ENCODE results near the gene ZNF467. TPM values are rescaled to one million over a fixed set of nuclear protein-coding genes. Genes with fewer than 3 reads are reported as not detected.

Gene ZNF467
- total RNA-seq, 2 donors from 2014 or later, result 6.0 to 7.9 TPM

DNA sequence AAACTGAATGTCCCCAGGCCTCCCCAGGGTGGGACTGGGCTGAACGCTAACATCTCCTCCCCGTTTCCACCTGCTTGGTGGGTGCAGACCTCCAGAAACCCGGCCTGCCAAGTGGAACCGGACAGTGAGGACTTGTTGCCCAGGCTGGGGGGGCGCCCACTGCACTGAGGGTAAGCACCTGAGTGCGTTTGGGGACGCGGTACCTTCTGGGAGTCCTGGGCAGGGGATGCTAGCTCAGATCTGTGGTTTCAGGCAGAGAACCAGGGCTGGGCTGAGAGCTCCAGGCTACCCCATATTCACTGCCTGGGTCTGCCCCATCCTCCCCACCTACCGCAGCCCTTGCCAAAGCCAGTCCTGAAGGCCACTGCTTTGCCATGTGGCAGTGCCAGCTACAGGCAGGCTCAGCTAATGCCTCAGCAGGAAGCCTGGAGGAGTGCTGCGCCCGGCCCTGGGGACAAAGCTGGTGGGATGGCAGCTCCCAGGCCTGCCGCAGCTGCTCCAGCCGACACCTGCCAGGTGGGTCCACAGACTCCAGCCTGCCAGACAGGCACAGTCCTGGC, 3.5 kb upstream of the ZNF467 start:
- no peak for DNase-seq (ENCODE audit: low spot score)
- no peak overlapping the region for H3K4me3 ChIP-seq
- no peaks in the 10 kb centered on the region for H3K9me3 ChIP-seq
- no peak for TF ChIP-seq POLR2A (IDR thresholded peaks at IDR 0.05)
- no peak for TF ChIP-seq POLR2AphosphoS5 (IDR thresholded peaks at IDR 0.05)
- TF ChIP-seq, protein P1, sequence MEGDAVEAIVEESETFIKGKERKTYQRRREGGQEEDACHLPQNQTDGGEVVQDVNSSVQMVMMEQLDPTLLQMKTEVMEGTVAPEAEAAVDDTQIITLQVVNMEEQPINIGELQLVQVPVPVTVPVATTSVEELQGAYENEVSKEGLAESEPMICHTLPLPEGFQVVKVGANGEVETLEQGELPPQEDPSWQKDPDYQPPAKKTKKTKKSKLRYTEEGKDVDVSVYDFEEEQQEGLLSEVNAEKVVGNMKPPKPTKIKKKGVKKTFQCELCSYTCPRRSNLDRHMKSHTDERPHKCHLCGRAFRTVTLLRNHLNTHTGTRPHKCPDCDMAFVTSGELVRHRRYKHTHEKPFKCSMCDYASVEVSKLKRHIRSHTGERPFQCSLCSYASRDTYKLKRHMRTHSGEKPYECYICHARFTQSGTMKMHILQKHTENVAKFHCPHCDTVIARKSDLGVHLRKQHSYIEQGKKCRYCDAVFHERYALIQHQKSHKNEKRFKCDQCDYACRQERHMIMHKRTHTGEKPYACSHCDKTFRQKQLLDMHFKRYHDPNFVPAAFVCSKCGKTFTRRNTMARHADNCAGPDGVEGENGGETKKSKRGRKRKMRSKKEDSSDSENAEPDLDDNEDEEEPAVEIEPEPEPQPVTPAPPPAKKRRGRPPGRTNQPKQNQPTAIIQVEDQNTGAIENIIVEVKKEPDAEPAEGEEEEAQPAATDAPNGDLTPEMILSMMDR (IDR thresholded peaks at IDR 0.05), result no peak
- intact Hi-C loops (cut with DNase I), result no loop called here
- no peaks in the 10 kb centered on the region for H3K4me1 ChIP-seq (replicated peaks)
- no peaks in the 10 kb centered on the region for H3K36me3 ChIP-seq
- WGBS, result 57% methylated on average over 13 of the region's 13 CpGs
- H3K27me3 ChIP-seq (replicated peaks; ENCODE audit: insufficient read depth), result no peaks in the 10 kb centered on the region
- H3K27ac ChIP-seq, result no peak overlapping the region

DNA sequence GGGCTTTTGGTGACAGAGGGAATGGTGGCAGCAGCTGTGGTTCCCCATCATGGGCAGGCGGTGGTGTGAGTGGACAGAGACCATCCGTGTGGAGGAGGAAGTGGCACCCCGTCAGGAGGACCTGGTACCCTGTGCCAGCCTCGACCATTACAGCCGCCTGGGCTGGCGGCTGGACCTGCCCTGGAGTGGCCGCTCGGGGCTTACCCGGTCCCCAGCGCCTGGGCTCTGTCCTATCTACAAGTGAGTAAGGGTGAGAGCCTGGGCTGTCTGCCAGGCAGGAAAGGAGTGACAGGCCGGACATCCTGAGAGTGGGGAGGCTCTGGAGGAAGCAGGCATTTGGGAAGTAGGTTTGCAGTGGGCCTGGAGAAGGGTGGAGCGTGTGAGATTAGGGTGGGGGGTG, 2.9 kb upstream of the ZNF467 start:
- no peaks in the 10 kb centered on the region for H3K36me3 ChIP-seq
- H3K27me3 ChIP-seq (replicated peaks; ENCODE audit: insufficient read depth), result no peaks in the 10 kb centered on the region
- no peaks in the 10 kb centered on the region for H3K9me3 ChIP-seq
- TF ChIP-seq, protein P1 (IDR thresholded peaks at IDR 0.05), result no peak
- no peak for TF ChIP-seq POLR2A (IDR thresholded peaks at IDR 0.05)
- TF ChIP-seq POLR2AphosphoS5 (IDR thresholded peaks at IDR 0.05), result no peak
- H3K27ac ChIP-seq, result no peak overlapping the region
- no peaks in the 10 kb centered on the region for H3K4me1 ChIP-seq (replicated peaks)
- H3K4me3 ChIP-seq, result no peak overlapping the region
- 37% methylated on average over 12 of the region's 12 CpGs for WGBS
- intact Hi-C loops (cut with DNase I), result no loop called here
- no peak for DNase-seq (ENCODE audit: low spot score)

GRCh38 chr7:149775176-149775556, 1.8 kb upstream of the ZNF467 start:
- TF ChIP-seq POLR2A (IDR thresholded peaks at IDR 0.05), result no peak
- TF ChIP-seq, protein P1 (IDR thresholded peaks at IDR 0.05), result no peak
- no peak for TF ChIP-seq POLR2AphosphoS5 (IDR thresholded peaks at IDR 0.05)
- WGBS, result 77% methylated on average over 5 of the region's 5 CpGs
- H3K4me1 ChIP-seq (replicated peaks), result no peaks in the 10 kb centered on the region
- no peak overlapping the region for H3K27ac ChIP-seq
- no peak overlapping the region for H3K4me3 ChIP-seq
- H3K27me3 ChIP-seq (replicated peaks; ENCODE audit: insufficient read depth), result no peaks in the 10 kb centered on the region
- no peaks in the 10 kb centered on the region for H3K9me3 ChIP-seq
- DNase-seq (ENCODE audit: low spot score), result no peak
- H3K36me3 ChIP-seq, result no peaks in the 10 kb centered on the region
- intact Hi-C loops (cut with DNase I), result no loop called here

- Histone ChIP-seq H3K4me1 (replicated peaks) (no peaks in the 10 kb centered on the region), H3K36me3 (no peaks in the 10 kb centered on the region), H3K9me3 (no peaks in the 10 kb centered on the region), H3K4me3 (no peak overlapping the region), H3K27ac (peak overlapping the region in 1 of 2 donors; percentile 8), H3K27me3 (replicated peaks; ENCODE audit: insufficient read depth) (no peaks in the 10 kb centered on the region)
- no peak for DNase-seq (ENCODE audit: low spot score)
- no peak for TF ChIP-seq POLR2A (IDR thresholded peaks at IDR 0.05)
- TF ChIP-seq POLR2AphosphoS5 (IDR thresholded peaks at IDR 0.05), result no peak
- TF ChIP-seq, protein P1 (IDR thresholded peaks at IDR 0.05), result no peak
- 50% methylated on average over 26 of the region's 27 CpGs for WGBS
- intact Hi-C loops (cut with DNase I), result loop anchor here (5.0 kb wide), 1 partner anchor 63 kb away; the partner anchor contains the start of gene ZNF862
These were observed 1.1 kb upstream of the ZNF467 start for GRCh38 chr7:149774237-149775175.
